Fibroblast of lung (primary cell): Measurements from ENCODE around the gene RAB17. TPM values are rescaled to one million over a fixed set of nuclear protein-coding genes. Genes with fewer than 3 reads are reported as not detected.

Source experiments
- DNase-seq, 2 donors: peaks; one replicate each; pipeline versions ENCODE4 v3.0.0 to v3.0.0-alpha.2; 2010; ENCODE audit warnings: low read depth in 2 of 2
- H2AFZ ChIP-seq: 2 replicates; pipeline ENCODE4 v1.5.1; 2012; ENCODE audit warnings: low read length, control low read depth, inconsistent platforms
- H3K27ac ChIP-seq: 2 replicates; pipeline ENCODE4 v1.5.1; 2011; ENCODE audit warnings: low read length, control low read depth; ENCODE audit not compliant: insufficient read depth
- H3K27me3 ChIP-seq: 2 replicates; pipeline ENCODE4 v1.5.1; 2011; ENCODE audit warnings: mild to moderate bottlenecking, low read length; ENCODE audit not compliant: control insufficient read depth, insufficient read depth
- H3K36me3 ChIP-seq: 2 replicates; pipeline ENCODE4 v1.5.1; 2011; ENCODE audit warnings: low read length; ENCODE audit not compliant: control insufficient read depth, insufficient read depth
- H3K4me1 ChIP-seq: 2 replicates; pipeline ENCODE4 v1.5.1; 2011; ENCODE audit warnings: low read length; ENCODE audit not compliant: control insufficient read depth, insufficient read depth; ENCODE audit errors: extremely low read depth
- H3K4me2 ChIP-seq: 2 replicates; pipeline ENCODE4 v1.5.1; 2011; ENCODE audit warnings: low read length, control low read depth; ENCODE audit not compliant: insufficient read depth; ENCODE audit errors: extremely low read depth
- H3K4me3 ChIP-seq, 4 experiments: fragments of 200-600 bp in 1 of 4; sonication (generic) in 1 of 4; replicated peaks in 1 of 4; 2 replicates each; pipeline ENCODE4 v1.5.1; 2011 to 2016; ENCODE audit warnings: low read length in 4 of 4, low read depth in 3 of 4, mild to moderate bottlenecking in 3 of 4, control low read depth in 2 of 4, inconsistent platforms in 1 of 4, mixed read lengths in 1 of 4; ENCODE audit not compliant: insufficient read depth in 1 of 4; ENCODE audit errors: control extremely low read depth in 1 of 4
- H3K79me2 ChIP-seq: 2 replicates; pipeline ENCODE4 v1.5.1; 2012; ENCODE audit warnings: mild to moderate bottlenecking, low read length, inconsistent platforms; ENCODE audit not compliant: control insufficient read depth, insufficient read depth
- H3K9ac ChIP-seq: 2 replicates; pipeline ENCODE4 v1.5.1; 2011; ENCODE audit warnings: mild to moderate bottlenecking, low read length, control low read depth; ENCODE audit not compliant: insufficient read depth
- H3K9me3 ChIP-seq: 2 replicates; pipeline ENCODE4 v1.5.1; 2012; ENCODE audit warnings: low read depth, low read length; ENCODE audit not compliant: control insufficient read depth, insufficient read depth
- H4K20me1 ChIP-seq: 2 replicates; pipeline ENCODE4 v1.5.1; 2011; ENCODE audit warnings: low read length; ENCODE audit not compliant: control insufficient read depth, insufficient read depth; ENCODE audit errors: extremely low read depth
- CTCF ChIP-seq, 2 donors: IDR thresholded peaks in 1 of 2; conservative IDR thresholded peaks in 1 of 2; 1 replicate in 1 of 2; 2 replicates in 1 of 2; pipeline ENCODE4 v1.5.1; 2011 to 2012; ENCODE audit warnings: low read length in 2 of 2, control low read depth in 1 of 2, inconsistent platforms in 1 of 2, low read depth in 1 of 2, mild to moderate bottlenecking in 1 of 2
- EZH2 ChIP-seq: IDR thresholded peaks from 2 replicates; pipeline ENCODE4 v1.5.1; 2012; ENCODE audit warnings: low read length, control low read depth, mild to moderate bottlenecking; ENCODE audit errors: missing control alignments
- polyA plus RNA-seq, 2 donors: library from polyadenylated mRNA; depleted of rRNA in 1 of 2; stranded (reverse) in 1 of 2; unstranded in 1 of 2; fragments of >200 nt; gene quantifications; 2 replicates each; pipeline ENCODE4 v1.2.1, GENCODE V29; 2011 to 2012; ENCODE audit warnings: missing spikeins in 1 of 2
- total RNA-seq: library from RNA; depleted of rRNA; stranded (reverse); fragments of >200 nt; gene quantifications from 2 replicates; pipeline ENCODE4 v1.2.1, GENCODE V29; 2014

The RAB17 gene
- total and polyA plus RNA-seq, 2 donors (not counting 1 experiment from before 2014, with no cell fraction given) = 0.17 to 0.22 TPM

- Histone ChIP-seq H3K4me3 (no peak overlapping the region), H3K27ac (no peak overlapping the region), H3K36me3 (no peaks in the 10 kb centered on the region), H3K27me3 (no peaks in the 10 kb centered on the region), H3K4me2 (no peak overlapping the region), H3K9ac (no peak overlapping the region), H4K20me1 (no peaks in the 10 kb centered on the region), H3K9me3 (peaks cover 2% of the 10 kb centered on the region), H3K4me1 (no peaks in the 10 kb centered on the region), H3K79me2 (no peaks in the 10 kb centered on the region), H2AFZ (no peak overlapping the region)
- no peak for TF ChIP-seq CTCF (conservative IDR thresholded peaks at IDR 0.05 in 1 of 2, IDR thresholded peaks at IDR 0.05 in 1 of 2; ENCODE audit: low read depth in 1 of 2, low read length in 2 of 2)
- no peak for TF ChIP-seq EZH2
- no peak for DNase-seq
These were observed 37.6 kb downstream of the RAB17 start for GRCh38 chr2:237552908-237553307.

- peaks cover 2% of the 10 kb centered on the region for H3K9me3 ChIP-seq
- DNase-seq = no peak
- no peaks in the 10 kb centered on the region for H4K20me1 ChIP-seq
- TF ChIP-seq CTCF (conservative IDR thresholded peaks at IDR 0.05 in 1 of 2, IDR thresholded peaks at IDR 0.05 in 1 of 2; ENCODE audit: low read depth in 1 of 2, low read length in 2 of 2) = no peak
- no peak for TF ChIP-seq EZH2
- no peak overlapping the region for H3K4me3 ChIP-seq
- no peaks in the 10 kb centered on the region for H3K4me1 ChIP-seq
- H3K79me2 ChIP-seq = no peaks in the 10 kb centered on the region
- no peak overlapping the region for H3K9ac ChIP-seq
- no peak overlapping the region for H3K4me2 ChIP-seq
- no peak overlapping the region for H2AFZ ChIP-seq
- no peaks in the 10 kb centered on the region for H3K36me3 ChIP-seq
- no peak overlapping the region for H3K27ac ChIP-seq
- no peaks in the 10 kb centered on the region for H3K27me3 ChIP-seq
These were observed 39.4 kb downstream of the RAB17 start for GRCh38 chr2:237551071-237551574.

GRCh38 chr2:237549643-237550415 lies 40.7 kb downstream of the RAB17 start:
- Histone ChIP-seq H3K4me3 (no peak overlapping the region), H3K36me3 (no peaks in the 10 kb centered on the region), H3K27ac (no peak overlapping the region), H3K79me2 (no peaks in the 10 kb centered on the region), H3K9ac (no peak overlapping the region), H2AFZ (no peak overlapping the region), H4K20me1 (no peaks in the 10 kb centered on the region), H3K27me3 (no peaks in the 10 kb centered on the region), H3K4me2 (no peak overlapping the region), H3K9me3 (no peaks in the 10 kb centered on the region), H3K4me1 (no peaks in the 10 kb centered on the region)
- TF ChIP-seq CTCF (conservative IDR thresholded peaks at IDR 0.05 in 1 of 2, IDR thresholded peaks at IDR 0.05 in 1 of 2; ENCODE audit: low read depth in 1 of 2, low read length in 2 of 2) (no peak), EZH2 (no peak)
- no peak for DNase-seq
